K562 (cell line): ENCODE data around the gene CCDC158. TPM values are rescaled to one million over a fixed set of nuclear protein-coding genes. Genes with fewer than 3 reads are reported as not detected.

ENCODE experiments used
- ATAC-seq: fragments of 200-7000 bp; cut with Tn5 transposase; 3 replicates; pipeline ENCODE4 v1.9.1; 2020; ENCODE audit warnings: moderate library complexity
- BruUV-seq: library from RNA; stranded (reverse); fragments of 400-500 nt; replicated peaks from 2 replicates; lab custom pipeline; 2021; lab: Mats Ljungman, UMichigan
- CTCF ChIA-PET: fragments of 300-600 bp; formaldehyde crosslinking; extraction: SDS; loops from one replicate; lab custom pipeline; 2021; ENCODE audit warnings: low intra/inter-chr PET ratio; lab: Yijun Ruan, JAX
- POLR2A ChIA-PET: fragments of 300-600, 350-650 bp; sonication (Branson Sonifier 250); formaldehyde crosslinking; extraction: SDS; loops from one replicate; lab custom pipeline; 2021; ENCODE audit warnings: antibody characterized with exemption, inconsistent platforms; lab: Yijun Ruan, JAX
- DNase-seq, 4 experiments: peaks; one replicate each; pipeline versions ENCODE4 v3.0.0 to v3.0.0-alpha.2; 2011 to 2018; ENCODE audit warnings: low spot score in 3 of 4, mixed read lengths in 3 of 4; ENCODE audit errors: extremely low read depth in 1 of 4
- FAIRE-seq: peaks from 2 replicates; lab custom pipeline; 2011; peaks lifted over from hg19 to GRCh38; lab: Jason Lieb, UNC
- H2AFZ ChIP-seq: 2 replicates; pipeline ENCODE4 v1.6.0; 2011; ENCODE audit warnings: low read depth, low read length, control low read depth, inconsistent platforms
- H3K27ac ChIP-seq: fragments of 200-600 bp; 3 replicates; pipeline ENCODE4 v1.8.0; 2011; ENCODE audit warnings: low read depth, mild to moderate bottlenecking, control low read depth, inconsistent platforms, low read length, moderate library complexity, mixed read lengths; ENCODE audit errors: extremely low read depth
- H3K27me3 ChIP-seq, 2 experiments: fragments of 300-600 bp in 1 of 2; 2 replicates in 1 of 2; 3 replicates in 1 of 2; pipeline versions ENCODE4 v1.6.0 to v1.8.0; 2011; ENCODE audit warnings: inconsistent platforms in 2 of 2, low read length in 2 of 2, mild to moderate bottlenecking in 1 of 2, mixed read lengths in 1 of 2, moderate library complexity in 1 of 2; ENCODE audit not compliant: control insufficient read depth in 2 of 2, insufficient read depth in 2 of 2
- H3K36me3 ChIP-seq: fragments of 300-600 bp; 3 replicates; pipeline ENCODE4 v1.8.0; 2011; ENCODE audit warnings: mild to moderate bottlenecking, low read length, inconsistent platforms; ENCODE audit not compliant: control insufficient read depth, insufficient read depth
- H3K4me1 ChIP-seq, 2 experiments: fragments of 200-600 bp in 1 of 2; replicated peaks in 1 of 2; 2 replicates in 1 of 2; 3 replicates in 1 of 2; pipeline versions ENCODE4 v1.5.1 to v1.8.0; 2011; ENCODE audit warnings: inconsistent platforms in 2 of 2, low read length in 2 of 2, mild to moderate bottlenecking in 1 of 2, mixed read lengths in 1 of 2, moderate library complexity in 1 of 2; ENCODE audit not compliant: control insufficient read depth in 2 of 2, insufficient read depth in 2 of 2
- H3K4me2 ChIP-seq: 2 replicates; pipeline ENCODE4 v1.6.1; 2011; ENCODE audit warnings: low read length, control low read depth, inconsistent platforms, mixed read lengths; ENCODE audit not compliant: insufficient read depth
- H3K4me3 ChIP-seq: fragments of 200-600 bp; sonication (generic), shearing (Covaris generic); 2 replicates; pipeline ENCODE4 v1.5.1; 2016; ENCODE audit warnings: control low read depth, inconsistent platforms
- H3K79me2 ChIP-seq: fragments of 200-600 bp; 3 replicates; pipeline ENCODE4 v1.8.0; 2011; ENCODE audit warnings: low read length, inconsistent platforms; ENCODE audit not compliant: control insufficient read depth, insufficient read depth
- H3K9ac ChIP-seq, 2 experiments: 2 replicates each; pipeline versions ENCODE4 v1.6.0 to v1.6.1; 2011; ENCODE audit warnings: low read depth in 2 of 2, low read length in 2 of 2, control low read depth in 1 of 2, inconsistent platforms in 1 of 2, mild to moderate bottlenecking in 1 of 2, mixed read lengths in 1 of 2; ENCODE audit not compliant: insufficient read depth in 1 of 2
- H3K9me1 ChIP-seq: one replicate; pipeline ENCODE4 v1.6.0; 2011; ENCODE audit warnings: inconsistent platforms, mild to moderate bottlenecking, low read length, moderate library complexity; ENCODE audit not compliant: control insufficient read depth, insufficient read depth
- H3K9me3 ChIP-seq: replicated peaks from 2 replicates; pipeline ENCODE4 v1.5.1; 2011; ENCODE audit warnings: low read depth, low read length, inconsistent platforms; ENCODE audit not compliant: control insufficient read depth, insufficient read depth
- H4K20me1 ChIP-seq: replicated peaks from 2 replicates; pipeline ENCODE4 v1.6.1; 2011; ENCODE audit warnings: low read length, inconsistent platforms, mixed read lengths; ENCODE audit not compliant: control insufficient read depth, insufficient read depth
- GATA2 ChIP-seq: sonication (generic); formaldehyde crosslinking; IDR thresholded peaks from 2 replicates; pipeline ENCODE4 v1.4.0; 2020; ENCODE audit warnings: mild to moderate bottlenecking, missing genetic modification reagents
- GTF2A2 ChIP-seq: IDR thresholded peaks from 2 replicates; pipeline ENCODE4 v1.6.1; 2016; ENCODE audit warnings: mild to moderate bottlenecking, missing genetic modification characterization, missing compliant biosample characterization
- MYNN ChIP-seq, 2 experiments: sonication (generic); formaldehyde crosslinking in 1 of 2; IDR thresholded peaks; 2 replicates each; pipeline versions ENCODE4 v1.5.0 to v1.6.1; 2016 to 2020; ENCODE audit warnings: antibody characterized with exemption in 1 of 2, missing genetic modification reagents in 1 of 2
- TBL1XR1 ChIP-seq, 2 experiments: IDR thresholded peaks; 2 replicates each; pipeline ENCODE4 v1.6.1; 2012; ENCODE audit warnings: improper control_type of control experiment in 2 of 2, low read length in 2 of 2, mild to moderate bottlenecking in 1 of 2
- THRAP3 ChIP-seq: fragments of 450-650 bp; IDR thresholded peaks from 2 replicates; pipeline ENCODE4 v1.6.1; 2016; ENCODE audit warnings: mild to moderate bottlenecking, inconsistent platforms, borderline replicate concordance
- WGBS: fragments of 100-300 bp; shearing (Covaris generic); methylation state at CpG from one replicate; pipeline ENCODE4 v1.1.6; 2016; ENCODE audit warnings: low coverage, mixed read lengths; ENCODE audit not compliant: insufficient coverage; ENCODE audit errors: missing lambda C conversion rate; 5-methylcytosine and 5-hydroxymethylcytosine counted together
- in situ Hi-C: fragments of 300-500 bp; cut with MboI; formaldehyde crosslinking; loops from 4 replicates; pipeline ENCODE4 v1.15.0; 2018; ENCODE audit warnings: inconsistent platforms, mixed read lengths
- intact Hi-C: fragments of 100-400 bp; cut with micrococcal nuclease; formaldehyde crosslinking; loops from 2 replicates; pipeline ENCODE4 v1.14.2; 2022
- polyA plus RNA-seq, 8 experiments: library from polyadenylated mRNA; depleted of rRNA in 4 of 8; stranded (reverse) in 5 of 8; unstranded in 3 of 8; fragments of >200 nt; fragmentation: Nextera tagmentation in 2 of 8; fragmentation: Illumina TruSeq in 1 of 8; extraction: Ambion mirVana in 2 of 8; extraction: Trizol in 1 of 8; gene quantifications; 2 replicates each; pipeline versions ENCODE4 v1.2.1 to v1.2.3, GENCODE V29; 2011 to 2014; ENCODE audit warnings: inconsistent platforms in 1 of 8, missing spikeins in 1 of 8
- total RNA-seq, 7 experiments: library from RNA; depleted of rRNA in 6 of 7; stranded (reverse); fragments of >200 nt in 6 of 7; fragmentation: Illumina TruSeq in 2 of 7; extraction: Trizol in 2 of 7; gene quantifications; 2 replicates each; pipeline versions ENCODE4 v1.2.1 to v1.2.3, GENCODE V29; 2011 to 2021; ENCODE audit warnings: low replicate concordance in 1 of 7
- TF ChIP-seq, protein P1 (sequence below): fragments of 250-450 bp; sonication (Bioruptor Pico); IDR thresholded peaks from 2 replicates; pipeline ENCODE4 v1.8.0; 2021; ENCODE audit warnings: moderate library complexity, mild to moderate bottlenecking, inconsistent platforms
- TF ChIP-seq, protein P2 (sequence below): sonication (generic); formaldehyde crosslinking; IDR thresholded peaks from 2 replicates; pipeline ENCODE4 v1.8.0; 2022; ENCODE audit warnings: mild to moderate bottlenecking, missing genetic modification reagents

Gene CCDC158
- total and polyA plus RNA-seq, 9 of the 15 experiments (the other 6 are each of a cell fraction or from before 2014, with no cell fraction given), result not detected

DNA sequence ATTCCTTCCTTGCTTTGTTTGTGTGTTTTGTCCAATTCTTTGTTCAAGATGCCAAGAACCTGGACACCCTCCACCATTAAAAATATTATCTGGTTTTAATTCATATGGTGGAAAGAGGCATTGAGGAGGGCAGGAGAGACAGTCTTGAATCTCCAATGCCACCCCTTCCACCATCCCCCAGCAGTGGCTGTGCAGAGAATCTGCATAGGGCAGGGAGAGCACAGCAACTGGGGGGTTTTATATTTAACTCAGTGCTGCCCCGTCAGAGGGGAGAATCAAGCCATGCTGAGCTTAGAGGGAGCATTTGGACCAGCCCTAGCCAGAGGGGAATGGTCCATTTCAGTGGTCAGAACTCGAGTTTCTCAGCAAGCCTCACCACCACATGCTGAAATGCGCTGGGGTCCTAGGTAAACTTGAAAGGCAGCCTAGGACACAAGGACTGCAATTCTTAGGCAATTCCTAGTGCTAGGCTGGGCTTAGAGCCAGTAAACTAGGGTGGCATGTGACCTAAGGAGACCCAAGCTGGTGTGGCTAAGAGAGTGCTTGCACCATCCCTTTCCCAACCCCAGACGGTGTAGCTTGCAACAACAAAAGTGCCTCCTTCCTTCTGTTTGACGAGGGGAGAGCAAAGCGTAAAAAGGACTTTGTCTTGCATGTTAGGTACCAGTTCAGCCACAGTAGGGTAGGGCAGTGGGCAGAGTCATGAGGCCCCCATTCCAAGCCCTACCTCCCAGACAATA lies 34.2 kb downstream of the CCDC158 start:
- no peaks in the 10 kb centered on the region for H3K36me3 ChIP-seq
- POLR2A ChIA-PET, result interaction anchor here (0.6 kb wide), 1 partner anchor 64 kb away, joined by 3 read pairs; no protein-coding TSS in a partner anchor

More for the DNA sequence above, 34.2 kb downstream of the CCDC158 start:
- H3K4me1 ChIP-seq, result no peaks in the 10 kb centered on the region
- in situ Hi-C loops (no loop called here), intact Hi-C loops (no loop called here)
- H4K20me1 ChIP-seq, result no peaks in the 10 kb centered on the region
- no peaks in the 10 kb centered on the region for H3K79me2 ChIP-seq
- no peak overlapping the region for H3K27ac ChIP-seq
- no peak overlapping the region for H3K4me3 ChIP-seq
- BruUV-seq, result no TSS peak
- no peak for DNase-seq
- peak overlapping the region; percentile 95 for H2AFZ ChIP-seq
- CTCF ChIA-PET, result no interaction called here
- H3K9ac ChIP-seq, result no peak overlapping the region; a peak in 1 of 4 replicates
- H3K9me1 ChIP-seq, result no peaks in the 10 kb centered on the region
- 67% methylated on average over 5 of the region's 6 CpGs for WGBS
- H3K4me2 ChIP-seq, result peak overlapping the region; percentile 57
- no peak for FAIRE-seq
- ATAC-seq, result peak; percentile 69
- H3K9me3 ChIP-seq, result no peaks in the 10 kb centered on the region; the same call in 1 of the 2 replicates
- TF ChIP-seq, protein P1, sequence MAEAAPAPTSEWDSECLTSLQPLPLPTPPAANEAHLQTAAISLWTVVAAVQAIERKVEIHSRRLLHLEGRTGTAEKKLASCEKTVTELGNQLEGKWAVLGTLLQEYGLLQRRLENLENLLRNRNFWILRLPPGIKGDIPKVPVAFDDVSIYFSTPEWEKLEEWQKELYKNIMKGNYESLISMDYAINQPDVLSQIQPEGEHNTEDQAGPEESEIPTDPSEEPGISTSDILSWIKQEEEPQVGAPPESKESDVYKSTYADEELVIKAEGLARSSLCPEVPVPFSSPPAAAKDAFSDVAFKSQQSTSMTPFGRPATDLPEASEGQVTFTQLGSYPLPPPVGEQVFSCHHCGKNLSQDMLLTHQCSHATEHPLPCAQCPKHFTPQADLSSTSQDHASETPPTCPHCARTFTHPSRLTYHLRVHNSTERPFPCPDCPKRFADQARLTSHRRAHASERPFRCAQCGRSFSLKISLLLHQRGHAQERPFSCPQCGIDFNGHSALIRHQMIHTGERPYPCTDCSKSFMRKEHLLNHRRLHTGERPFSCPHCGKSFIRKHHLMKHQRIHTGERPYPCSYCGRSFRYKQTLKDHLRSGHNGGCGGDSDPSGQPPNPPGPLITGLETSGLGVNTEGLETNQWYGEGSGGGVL (CRISPR knock-in tag), result no peak
- TF ChIP-seq MYNN (IDR thresholded peaks at IDR 0.05), result no peak
- TF ChIP-seq MYNN (CRISPR knock-in tag; IDR thresholded peaks at IDR 0.05), result no peak
- TF ChIP-seq TBL1XR1 (IDR thresholded peaks at IDR 0.05; ENCODE audit: low read length in 2 of 2), result no peak
- TF ChIP-seq GATA2 (CRISPR knock-in tag), result no peak
- no peak for TF ChIP-seq THRAP3
- TF ChIP-seq, protein P2, sequence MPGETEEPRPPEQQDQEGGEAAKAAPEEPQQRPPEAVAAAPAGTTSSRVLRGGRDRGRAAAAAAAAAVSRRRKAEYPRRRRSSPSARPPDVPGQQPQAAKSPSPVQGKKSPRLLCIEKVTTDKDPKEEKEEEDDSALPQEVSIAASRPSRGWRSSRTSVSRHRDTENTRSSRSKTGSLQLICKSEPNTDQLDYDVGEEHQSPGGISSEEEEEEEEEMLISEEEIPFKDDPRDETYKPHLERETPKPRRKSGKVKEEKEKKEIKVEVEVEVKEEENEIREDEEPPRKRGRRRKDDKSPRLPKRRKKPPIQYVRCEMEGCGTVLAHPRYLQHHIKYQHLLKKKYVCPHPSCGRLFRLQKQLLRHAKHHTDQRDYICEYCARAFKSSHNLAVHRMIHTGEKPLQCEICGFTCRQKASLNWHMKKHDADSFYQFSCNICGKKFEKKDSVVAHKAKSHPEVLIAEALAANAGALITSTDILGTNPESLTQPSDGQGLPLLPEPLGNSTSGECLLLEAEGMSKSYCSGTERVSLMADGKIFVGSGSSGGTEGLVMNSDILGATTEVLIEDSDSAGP (CRISPR knock-in tag), result no peak
- TF ChIP-seq GTF2A2 (tag), result no peak
- TF ChIP-seq, all 486 proteins: peak for 0
- H3K27me3 ChIP-seq, result no peaks in the 10 kb centered on the region
